ENCODE measurements around the gene TUSC1. TPM values are rescaled to one million over a fixed set of nuclear protein-coding genes. Genes with fewer than 3 reads are reported as not detected.

The TUSC1 gene
- total RNA-seq (2021; ENCODE audit: unreplicated experiment), result 4.4 TPM
- polyA plus RNA-seq (2012; ENCODE audit: insufficient read length), result 4.4 TPM
- percentile 30 among the genes with signal in this experiment for Bru-seq, nascent RNA
- BruChase-seq, experiment 1, labeled RNA remaining after a 2-hour chase, result percentile 57 among the genes with signal in this experiment
- BruChase-seq, experiment 2, labeled RNA remaining after a 6-hour chase, result percentile 57 among the genes with signal in this experiment
- long read RNA-seq, transcript TUSC1-201 (1 exons, 2,052 nt), result major isoform, 12 of 12 reads
- long read RNA-seq, partial matches to known transcripts, result 0 of 12 reads
- long read RNA-seq, other reads (novel, unspliced or antisense), result 0 of 12 reads

DNA sequence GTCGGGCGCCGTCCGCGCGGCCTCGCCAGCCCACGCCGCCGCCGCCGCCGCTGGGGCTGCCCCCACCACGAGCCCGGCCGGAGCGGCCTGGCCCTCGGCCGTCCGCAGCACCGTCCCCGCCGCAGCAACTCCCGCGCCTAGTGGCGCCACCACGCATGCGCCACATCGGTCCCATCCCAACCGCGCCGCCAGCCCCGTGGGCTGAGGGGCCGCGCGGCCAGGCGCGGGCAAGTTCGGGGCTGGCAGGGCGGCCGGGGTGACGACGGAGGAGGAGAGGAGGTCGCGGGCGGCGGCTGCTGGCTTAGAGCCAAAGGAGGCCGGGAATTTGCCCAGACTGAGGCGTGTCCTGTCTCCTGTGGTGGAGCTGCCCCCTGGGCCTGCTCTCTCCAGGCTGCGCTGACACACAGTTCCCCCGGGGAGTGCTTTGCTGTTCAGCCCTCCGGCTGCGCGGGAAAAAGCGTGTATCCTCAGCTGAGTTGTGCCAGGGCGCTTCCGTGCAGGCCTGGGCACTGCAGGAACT is at the start of gene TUSC1:
Gene TUSC1, minus strand, starts transcription at position 298 of the 520 bp plus-strand sequence. Its CDS starts 132 bp downstream, at position 166.
- ChIA-PET CTCF (no interaction called here), POLR2A (no interaction called here)
- BruUV-seq (replicated peaks), result no TSS peak
- H3K27ac ChIP-seq (ENCODE audit: low read length), result peak within 1 kb of the TSS; percentile 74
- no peak for DNase-seq (ENCODE audit: low read depth, low spot score)
- peak; percentile 91 for ATAC-seq
- TF ChIP-seq POLR2AphosphoS5 (IDR thresholded peaks at IDR 0.05; ENCODE audit: low read depth, low read length) (no peak), TCF7L2 (IDR thresholded peaks at IDR 0.05; ENCODE audit: low read depth, low read length) (no peak), SIN3A (IDR thresholded peaks at IDR 0.05; ENCODE audit: borderline replicate concordance, insufficient read depth, low read depth, low read length) (no peak)
- TF ChIP-seq, protein P1, sequence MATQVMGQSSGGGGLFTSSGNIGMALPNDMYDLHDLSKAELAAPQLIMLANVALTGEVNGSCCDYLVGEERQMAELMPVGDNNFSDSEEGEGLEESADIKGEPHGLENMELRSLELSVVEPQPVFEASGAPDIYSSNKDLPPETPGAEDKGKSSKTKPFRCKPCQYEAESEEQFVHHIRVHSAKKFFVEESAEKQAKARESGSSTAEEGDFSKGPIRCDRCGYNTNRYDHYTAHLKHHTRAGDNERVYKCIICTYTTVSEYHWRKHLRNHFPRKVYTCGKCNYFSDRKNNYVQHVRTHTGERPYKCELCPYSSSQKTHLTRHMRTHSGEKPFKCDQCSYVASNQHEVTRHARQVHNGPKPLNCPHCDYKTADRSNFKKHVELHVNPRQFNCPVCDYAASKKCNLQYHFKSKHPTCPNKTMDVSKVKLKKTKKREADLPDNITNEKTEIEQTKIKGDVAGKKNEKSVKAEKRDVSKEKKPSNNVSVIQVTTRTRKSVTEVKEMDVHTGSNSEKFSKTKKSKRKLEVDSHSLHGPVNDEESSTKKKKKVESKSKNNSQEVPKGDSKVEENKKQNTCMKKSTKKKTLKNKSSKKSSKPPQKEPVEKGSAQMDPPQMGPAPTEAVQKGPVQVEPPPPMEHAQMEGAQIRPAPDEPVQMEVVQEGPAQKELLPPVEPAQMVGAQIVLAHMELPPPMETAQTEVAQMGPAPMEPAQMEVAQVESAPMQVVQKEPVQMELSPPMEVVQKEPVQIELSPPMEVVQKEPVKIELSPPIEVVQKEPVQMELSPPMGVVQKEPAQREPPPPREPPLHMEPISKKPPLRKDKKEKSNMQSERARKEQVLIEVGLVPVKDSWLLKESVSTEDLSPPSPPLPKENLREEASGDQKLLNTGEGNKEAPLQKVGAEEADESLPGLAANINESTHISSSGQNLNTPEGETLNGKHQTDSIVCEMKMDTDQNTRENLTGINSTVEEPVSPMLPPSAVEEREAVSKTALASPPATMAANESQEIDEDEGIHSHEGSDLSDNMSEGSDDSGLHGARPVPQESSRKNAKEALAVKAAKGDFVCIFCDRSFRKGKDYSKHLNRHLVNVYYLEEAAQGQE (IDR thresholded peaks at IDR 0.05; ENCODE audit: insufficient read depth in 1 of 2, low read depth in 2 of 2, low read length in 1 of 2), result no peak
- TF ChIP-seq, protein P2, sequence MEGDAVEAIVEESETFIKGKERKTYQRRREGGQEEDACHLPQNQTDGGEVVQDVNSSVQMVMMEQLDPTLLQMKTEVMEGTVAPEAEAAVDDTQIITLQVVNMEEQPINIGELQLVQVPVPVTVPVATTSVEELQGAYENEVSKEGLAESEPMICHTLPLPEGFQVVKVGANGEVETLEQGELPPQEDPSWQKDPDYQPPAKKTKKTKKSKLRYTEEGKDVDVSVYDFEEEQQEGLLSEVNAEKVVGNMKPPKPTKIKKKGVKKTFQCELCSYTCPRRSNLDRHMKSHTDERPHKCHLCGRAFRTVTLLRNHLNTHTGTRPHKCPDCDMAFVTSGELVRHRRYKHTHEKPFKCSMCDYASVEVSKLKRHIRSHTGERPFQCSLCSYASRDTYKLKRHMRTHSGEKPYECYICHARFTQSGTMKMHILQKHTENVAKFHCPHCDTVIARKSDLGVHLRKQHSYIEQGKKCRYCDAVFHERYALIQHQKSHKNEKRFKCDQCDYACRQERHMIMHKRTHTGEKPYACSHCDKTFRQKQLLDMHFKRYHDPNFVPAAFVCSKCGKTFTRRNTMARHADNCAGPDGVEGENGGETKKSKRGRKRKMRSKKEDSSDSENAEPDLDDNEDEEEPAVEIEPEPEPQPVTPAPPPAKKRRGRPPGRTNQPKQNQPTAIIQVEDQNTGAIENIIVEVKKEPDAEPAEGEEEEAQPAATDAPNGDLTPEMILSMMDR (IDR thresholded peaks at IDR 0.05), result no peak
- no peaks in the 10 kb centered on the region for H3K9me3 ChIP-seq (ENCODE audit: control insufficient read depth, insufficient read depth, low read depth, low read length)
- intact Hi-C loops (cut with micrococcal nuclease; ENCODE audit: unreplicated experiment), result no loop called here
- no peaks in the 10 kb centered on the region for H3K4me1 ChIP-seq (ENCODE audit: control insufficient read depth, insufficient read depth, low read length)
- in situ Hi-C loops (cut with HindIII; ENCODE audit: low pct_unique_long_range_greater_than_20kb, low sequenced_read_pairs), result no loop called here
- H3K4me3 ChIP-seq (ENCODE audit: low read depth in 2 of 2, low read length in 2 of 2), result peak within 1 kb of the TSS; percentile 50 to 54
- no peaks in the 10 kb centered on the region for H3K27me3 ChIP-seq (ENCODE audit: control insufficient read depth, insufficient read depth, low read length)
- H3K36me3 ChIP-seq (ENCODE audit: control insufficient read depth, insufficient read depth, low read length), result no peaks in the 10 kb centered on the region

DNA sequence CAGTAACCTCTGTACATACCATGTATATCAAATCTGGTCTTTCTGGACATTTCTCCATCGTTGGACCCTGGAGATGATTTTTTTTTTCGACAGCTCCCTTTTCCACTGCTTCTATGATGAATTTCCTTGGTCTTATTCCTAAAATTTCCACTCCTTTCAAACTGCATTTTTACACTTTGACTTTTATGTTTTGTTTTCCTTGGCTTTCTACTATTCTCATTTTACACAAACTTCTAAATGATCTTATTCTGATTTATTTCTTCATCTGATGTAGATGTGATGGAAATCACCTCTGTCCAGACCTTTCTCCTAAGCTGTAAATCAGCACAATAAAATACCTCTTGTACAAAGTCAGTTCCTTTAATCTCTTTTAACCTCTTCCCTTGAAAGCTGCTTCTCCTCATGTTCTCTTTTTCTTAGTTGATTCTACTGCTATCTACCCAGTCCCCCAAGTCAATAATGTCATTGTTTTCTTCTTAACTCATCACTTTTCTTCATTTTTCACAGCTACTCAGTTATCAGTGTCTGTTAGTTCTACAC is 48.7 kb upstream of the TUSC1 start:
- no peak for DNase-seq (ENCODE audit: low read depth, low spot score)
- no peaks in the 10 kb centered on the region for H3K36me3 ChIP-seq (ENCODE audit: control insufficient read depth, insufficient read depth, low read length)
- intact Hi-C loops (cut with micrococcal nuclease; ENCODE audit: unreplicated experiment) (no loop called here), in situ Hi-C loops (cut with HindIII; ENCODE audit: low pct_unique_long_range_greater_than_20kb, low sequenced_read_pairs) (no loop called here)
- ATAC-seq, result no peak
- no TSS peak for BruUV-seq (replicated peaks)
- H3K4me1 ChIP-seq (ENCODE audit: control insufficient read depth, insufficient read depth, low read length), result no peaks in the 10 kb centered on the region
- no peaks in the 10 kb centered on the region for H3K27me3 ChIP-seq (ENCODE audit: control insufficient read depth, insufficient read depth, low read length)
- TF ChIP-seq POLR2AphosphoS5 (IDR thresholded peaks at IDR 0.05; ENCODE audit: low read depth, low read length) (no peak), SIN3A (IDR thresholded peaks at IDR 0.05; ENCODE audit: borderline replicate concordance, insufficient read depth, low read depth, low read length) (no peak), TCF7L2 (IDR thresholded peaks at IDR 0.05; ENCODE audit: low read depth, low read length) (no peak)
- H3K4me3 ChIP-seq (ENCODE audit: low read depth in 2 of 2, low read length in 2 of 2), result no peak overlapping the region
- H3K27ac ChIP-seq (ENCODE audit: low read length), result no peak overlapping the region
- ChIA-PET POLR2A (no interaction called here), CTCF (interaction anchor here (0.6 kb wide), 1 partner anchor 128 kb away, joined by 5 read pairs; no protein-coding TSS in a partner anchor)
- no peaks in the 10 kb centered on the region for H3K9me3 ChIP-seq (ENCODE audit: control insufficient read depth, insufficient read depth, low read depth, low read length)

All from Panc1 (cell line).